GM10248 (cell line): ENCODE data around the gene KITLG.
"Not testable (repeated sequence)": the region's sequence is repeated elsewhere in the genome, so short reads cannot be mapped to it uniquely, and the experiment has no call there.

Source experiments
- CTCF ChIA-PET: fragments of 300-600 bp; sonication (Branson Sonifier 250); formaldehyde crosslinking; extraction: SDS; loops from one replicate; lab custom pipeline; 2021; ENCODE audit warnings: antibody characterized with exemption; lab: Yijun Ruan, JAX
- POLR2A ChIA-PET: fragments of 350-650 bp; sonication (Branson Sonifier 250); formaldehyde crosslinking; extraction: SDS; loops from one replicate; lab custom pipeline; 2020; ENCODE audit warnings: antibody characterized with exemption; lab: Yijun Ruan, JAX
- DNase-seq: peaks from one replicate; pipeline ENCODE4 v3.0.0; 2012; ENCODE audit errors: extremely low spot score
- CTCF ChIP-seq: IDR thresholded peaks from 2 replicates; pipeline ENCODE4 v1.5.1; 2012; ENCODE audit warnings: mild to moderate bottlenecking, low read depth; ENCODE audit errors: extremely low read depth, missing control alignments, control extremely low read depth

KITLG gene

DNA sequence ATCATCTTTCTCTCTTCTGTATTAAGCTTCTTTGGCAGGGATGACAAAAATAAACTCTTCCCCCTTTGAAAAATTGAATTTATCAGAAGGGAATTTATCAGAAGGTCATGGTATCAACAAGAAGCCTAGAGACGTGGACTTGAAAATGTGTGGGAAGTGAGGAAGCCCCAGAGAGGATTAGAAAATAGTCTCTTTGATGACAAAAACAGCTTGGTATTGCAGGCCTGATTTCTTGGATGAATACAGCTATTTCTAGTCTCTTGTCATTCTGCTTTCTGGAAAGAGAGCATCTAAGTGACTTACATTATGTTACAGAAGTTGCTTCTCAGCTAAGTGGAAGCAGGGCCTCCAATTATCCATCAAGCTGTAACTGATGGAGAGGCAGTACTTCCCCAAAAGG, 111.1 kb downstream of the KITLG start:
- no peak for TF ChIP-seq CTCF
- DNase-seq: no peak
- ChIA-PET CTCF (interaction anchor here (1.0 kb wide), 1 partner anchor 20 kb away, joined by 3 read pairs; no protein-coding TSS in a partner anchor), POLR2A (no interaction called here)

DNA sequence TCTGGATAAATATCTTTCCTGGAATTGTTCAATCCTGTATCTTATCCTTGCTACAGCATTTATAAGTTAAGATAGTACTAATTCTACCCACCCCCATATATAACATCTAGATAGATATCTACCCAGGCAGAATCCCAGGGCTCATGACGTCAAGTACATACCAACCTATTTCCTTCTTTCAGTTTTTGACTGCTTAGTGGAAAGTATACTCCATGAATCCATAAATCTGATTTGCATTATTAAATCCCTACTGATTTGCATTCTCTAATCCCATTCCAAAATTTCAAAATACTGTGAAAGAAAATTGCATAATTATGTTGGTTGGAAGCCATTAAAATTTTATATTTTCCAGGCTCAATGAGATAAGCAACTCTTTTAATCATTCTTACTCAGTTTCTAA, 111.7 kb downstream of the KITLG start:
- TF ChIP-seq CTCF: no peak
- ChIA-PET CTCF (no interaction called here), POLR2A (no interaction called here)
- DNase-seq: no peak

DNA sequence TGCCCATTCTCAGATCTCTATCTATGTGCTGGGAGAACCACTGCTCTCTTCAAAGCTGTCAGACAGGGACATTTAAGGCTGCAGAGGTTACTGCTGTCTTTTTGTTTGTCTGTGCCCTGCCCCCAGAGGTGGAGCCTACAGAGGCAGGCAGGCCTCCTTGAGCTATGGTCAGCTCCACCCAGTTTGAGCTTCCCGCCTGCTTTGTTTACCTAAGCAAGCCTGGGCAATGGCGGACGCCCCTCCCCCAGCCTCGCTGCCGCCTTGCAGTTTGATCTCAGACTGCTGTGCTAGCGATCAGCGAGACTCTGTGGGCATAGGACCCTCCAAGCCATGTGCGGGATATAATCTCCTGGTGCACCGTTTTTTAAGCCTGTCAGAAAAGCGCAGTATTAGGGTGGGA, 113.6 kb downstream of the KITLG start:
- POLR2A ChIA-PET, CTCF ChIA-PET, DNase-seq: not testable (repeated sequence)

DNA sequence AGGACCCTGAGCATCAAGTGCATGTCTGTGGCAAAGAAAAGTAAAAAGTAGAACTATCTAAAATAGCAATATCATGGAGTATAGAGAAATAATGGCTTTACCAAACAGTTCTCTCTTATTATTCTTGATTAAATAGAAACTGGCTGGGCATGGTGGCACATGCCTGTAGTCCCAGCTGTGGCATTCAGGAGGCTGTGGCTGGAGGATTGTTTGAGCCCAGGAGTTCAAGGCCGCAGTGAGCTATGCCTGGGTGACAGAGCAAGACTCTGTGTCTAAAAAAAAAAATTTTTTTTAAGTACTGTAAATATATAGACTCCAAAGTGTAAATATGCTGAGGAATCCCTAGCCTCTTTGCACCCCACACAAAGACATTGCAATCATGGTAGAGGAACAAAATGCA, 121.9 kb downstream of the KITLG start:
- ChIA-PET CTCF (interaction anchor here (0.9 kb wide), 1 partner anchor 10 kb away, joined by 3 read pairs; no protein-coding TSS in a partner anchor), POLR2A (no interaction called here)
- no peak for DNase-seq
- TF ChIP-seq CTCF: no peak

DNA sequence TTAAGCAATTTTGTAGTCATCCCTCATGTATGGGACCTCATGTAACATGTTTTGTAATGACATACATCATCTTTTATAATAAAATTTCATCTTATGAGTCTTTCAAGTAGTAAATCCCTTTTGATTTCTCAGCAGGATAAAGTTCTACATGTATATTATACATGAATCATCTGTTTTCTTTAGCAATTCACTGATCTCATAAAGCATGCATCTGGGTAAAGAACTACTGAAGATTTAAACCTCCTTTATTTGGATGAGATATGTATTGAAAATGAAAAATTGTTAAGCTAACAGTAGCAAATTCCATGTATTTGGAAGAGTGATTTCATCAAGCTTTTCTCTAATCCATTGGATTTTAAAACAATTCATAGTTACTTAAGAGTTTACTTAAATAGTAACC, 126.9 kb downstream of the KITLG start:
- TF ChIP-seq CTCF: no peak
- ChIA-PET CTCF (interaction anchor here (1.1 kb wide), 2 partner anchors 9 to 10 kb away, joined by 3 read pairs; no protein-coding TSS in a partner anchor), POLR2A (no interaction called here)
- no peak for DNase-seq

DNA sequence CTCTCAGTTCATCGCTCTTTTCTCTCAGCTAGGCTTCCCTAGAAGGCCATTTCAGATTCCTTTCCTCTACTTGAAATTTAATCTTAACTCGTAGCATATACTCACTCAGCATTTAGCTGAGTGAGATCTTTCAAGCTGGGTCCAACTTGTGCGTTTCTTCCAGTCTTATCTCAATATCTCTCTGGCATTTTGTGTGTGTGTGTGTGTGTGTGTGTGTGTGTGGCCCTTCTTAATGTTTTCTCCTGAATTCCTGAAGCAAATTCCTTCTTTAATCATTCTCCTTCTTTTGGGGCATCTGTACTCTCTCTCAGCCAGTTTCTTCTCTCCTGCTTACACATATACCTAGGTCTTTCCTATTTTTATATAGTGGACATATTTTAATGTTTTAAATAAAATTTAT, 129.1 kb downstream of the KITLG start:
- no peak for TF ChIP-seq CTCF
- no peak for DNase-seq
- CTCF ChIA-PET: interaction anchor here (1.6 to 2.1 kb wide), 2 partner anchors 11 to 12 kb away, joined by 3 to 6 read pairs; no protein-coding TSS in a partner anchor
- POLR2A ChIA-PET: no interaction called here

- ChIA-PET POLR2A (no interaction called here), CTCF (interaction anchor here (0.9 kb wide), 1 partner anchor 14 kb away, joined by 3 read pairs; no protein-coding TSS in a partner anchor)
- DNase-seq: no peak
- TF ChIP-seq CTCF: no peak
Measured at GRCh38 chr12:88450136-88450535, 130.1 kb downstream of the KITLG start.
